ENCODE measurements around the gene ZNF860. TPM values are rescaled to one million over a fixed set of nuclear protein-coding genes. Genes with fewer than 3 reads are reported as not detected.

Gene ZNF860
- total RNA-seq, result 1 to 10 TPM; 3.7 to 4.4 TPM

DNA sequence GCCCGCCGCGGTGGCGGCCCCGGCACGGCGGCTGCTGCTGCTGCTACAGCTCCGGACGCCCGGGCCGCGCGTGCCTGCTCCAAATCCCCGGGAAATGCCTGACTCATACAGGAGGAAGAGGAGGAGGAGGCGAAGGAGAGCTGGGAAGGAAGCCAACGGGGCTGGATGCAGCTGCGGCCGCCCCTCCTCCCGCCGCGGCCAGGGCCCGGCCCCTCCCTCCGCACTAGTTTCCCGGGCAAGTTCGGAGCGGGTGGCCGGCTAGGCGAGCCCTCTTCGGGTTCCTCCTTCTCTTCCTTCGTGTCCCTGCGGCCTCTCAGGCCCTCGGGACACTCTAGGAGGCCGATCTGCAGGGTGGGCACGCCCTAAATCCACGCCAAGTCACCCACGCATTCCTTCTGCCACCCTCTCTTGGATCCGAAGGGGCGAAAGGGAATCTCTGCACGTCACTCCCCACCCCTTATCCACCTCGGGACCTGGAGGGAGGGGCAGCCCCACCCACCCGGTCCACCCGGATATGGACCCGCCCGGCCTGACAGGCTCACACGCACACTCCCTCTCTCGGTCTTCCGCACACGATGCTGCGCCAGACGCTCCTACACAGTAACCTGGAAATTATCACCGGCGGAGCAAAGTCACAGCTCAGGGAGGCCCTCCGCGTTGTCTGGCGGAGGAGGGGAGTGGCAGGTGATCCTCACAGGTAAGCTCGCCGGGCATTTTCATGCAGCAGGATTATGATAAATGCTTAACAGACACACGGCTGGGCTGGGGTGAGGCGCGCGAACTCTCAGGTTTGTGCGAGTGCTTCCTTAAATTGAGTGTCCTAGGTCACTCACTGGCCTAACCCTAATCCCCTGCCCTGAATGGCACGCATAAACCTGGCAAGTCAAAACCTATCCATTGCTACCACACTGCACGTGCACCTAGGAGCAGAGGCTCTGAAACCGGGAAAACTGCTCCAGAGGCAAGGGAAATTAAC is at the start of gene ZNF860, which contains the start of gene OSBPL10:
ZNF860 (plus strand) TSS at position 545 of the 976 bp plus-strand sequence. CDS start 7,330 bp downstream, outside the sequence.
OSBPL10 (minus strand) TSS at position 57 of the 976 bp plus-strand sequence. CDS start 83 bp downstream, outside the sequence.
- Histone ChIP-seq H3K27me3 (replicated peaks; ENCODE audit: insufficient read depth) (no peaks in the 10 kb centered on the region), H3K4me3 (peak within 1 kb of the TSS; percentile 60 to 73), H3K9me3 (no peaks in the 10 kb centered on the region), H3K36me3 (no peaks in the 10 kb centered on the region), H3K4me1 (replicated peaks) (no peaks in the 10 kb centered on the region), H3K27ac (peak within 1 kb of the TSS; percentile 81 to 83)
- peak; percentile 54 for TF ChIP-seq POLR2A (IDR thresholded peaks at IDR 0.05)
- peak; percentile 55 for TF ChIP-seq POLR2AphosphoS5 (IDR thresholded peaks at IDR 0.05)
- TF ChIP-seq, protein P1, sequence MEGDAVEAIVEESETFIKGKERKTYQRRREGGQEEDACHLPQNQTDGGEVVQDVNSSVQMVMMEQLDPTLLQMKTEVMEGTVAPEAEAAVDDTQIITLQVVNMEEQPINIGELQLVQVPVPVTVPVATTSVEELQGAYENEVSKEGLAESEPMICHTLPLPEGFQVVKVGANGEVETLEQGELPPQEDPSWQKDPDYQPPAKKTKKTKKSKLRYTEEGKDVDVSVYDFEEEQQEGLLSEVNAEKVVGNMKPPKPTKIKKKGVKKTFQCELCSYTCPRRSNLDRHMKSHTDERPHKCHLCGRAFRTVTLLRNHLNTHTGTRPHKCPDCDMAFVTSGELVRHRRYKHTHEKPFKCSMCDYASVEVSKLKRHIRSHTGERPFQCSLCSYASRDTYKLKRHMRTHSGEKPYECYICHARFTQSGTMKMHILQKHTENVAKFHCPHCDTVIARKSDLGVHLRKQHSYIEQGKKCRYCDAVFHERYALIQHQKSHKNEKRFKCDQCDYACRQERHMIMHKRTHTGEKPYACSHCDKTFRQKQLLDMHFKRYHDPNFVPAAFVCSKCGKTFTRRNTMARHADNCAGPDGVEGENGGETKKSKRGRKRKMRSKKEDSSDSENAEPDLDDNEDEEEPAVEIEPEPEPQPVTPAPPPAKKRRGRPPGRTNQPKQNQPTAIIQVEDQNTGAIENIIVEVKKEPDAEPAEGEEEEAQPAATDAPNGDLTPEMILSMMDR (IDR thresholded peaks at IDR 0.05), result peak in 2 of 4 experiments; percentile 11 to 18
- intact Hi-C loops (cut with DNase I), result loop anchor here (5.0 kb wide), 2 partner anchors 126 to 179 kb away; partner anchors contain the start of gene GPD1L
- 4% methylated on average over 59 of the region's 65 CpGs for WGBS
- DNase-seq (ENCODE audit: low spot score), result peak; percentile 88

DNA sequence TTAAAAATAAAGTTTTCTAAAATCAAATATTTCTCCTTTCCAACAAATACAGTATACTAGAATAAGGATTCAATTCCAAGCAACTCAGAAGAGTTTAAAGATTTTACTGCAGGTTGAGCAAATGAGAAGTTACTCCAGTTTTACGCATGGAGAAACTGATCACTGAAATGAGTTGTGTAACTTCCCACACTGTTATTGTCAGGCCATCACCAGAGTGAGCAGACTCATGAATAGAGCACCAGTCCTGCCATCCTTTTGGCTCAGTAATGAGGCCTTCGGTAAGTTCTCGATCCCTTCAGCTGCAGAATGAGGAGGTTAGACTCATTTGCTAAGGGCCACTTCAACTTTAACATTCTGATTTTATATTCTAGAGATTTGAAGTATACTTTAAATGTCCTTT is 48.6 kb upstream of the ZNF860 start:
- H3K27me3 ChIP-seq (replicated peaks; ENCODE audit: insufficient read depth), result no peaks in the 10 kb centered on the region
- no peak for TF ChIP-seq POLR2A (IDR thresholded peaks at IDR 0.05)
- TF ChIP-seq POLR2AphosphoS5 (IDR thresholded peaks at IDR 0.05), result no peak
- TF ChIP-seq, protein P1 (IDR thresholded peaks at IDR 0.05), result no peak
- DNase-seq (ENCODE audit: low spot score), result no peak
- H3K9me3 ChIP-seq, result no peaks in the 10 kb centered on the region
- no peak overlapping the region for H3K4me3 ChIP-seq
- H3K27ac ChIP-seq, result no peak overlapping the region
- intact Hi-C loops (cut with DNase I), result no loop called here
- WGBS, result 99% methylated on average over 3 of the region's 3 CpGs
- H3K4me1 ChIP-seq (replicated peaks), result peaks cover 3% of the 10 kb centered on the region
- H3K36me3 ChIP-seq, result no peaks in the 10 kb centered on the region

DNA sequence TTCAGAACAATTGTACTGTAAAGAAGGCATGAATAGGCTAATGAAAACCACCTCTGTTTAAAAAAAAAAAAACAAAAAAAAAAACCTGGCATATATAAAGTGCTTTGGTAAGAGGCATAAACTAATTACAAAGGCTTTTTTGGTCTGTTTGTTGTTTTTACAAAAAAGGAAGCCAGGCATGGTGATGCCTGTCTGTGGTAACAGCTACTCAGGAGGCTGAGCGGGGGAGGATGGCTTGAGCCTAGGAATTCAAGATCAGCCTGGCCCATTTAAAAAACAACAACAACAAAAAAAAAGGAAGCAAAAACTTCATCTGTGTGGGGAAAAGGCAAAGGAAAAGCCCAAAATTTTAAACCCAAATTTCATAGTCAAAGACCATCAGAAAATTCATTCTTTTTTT is 47.5 kb upstream of the ZNF860 start:
- Histone ChIP-seq H3K4me3 (no peak overlapping the region), H3K9me3 (no peaks in the 10 kb centered on the region), H3K27ac (no peak overlapping the region), H3K4me1 (replicated peaks) (peaks cover 3% of the 10 kb centered on the region), H3K36me3 (no peaks in the 10 kb centered on the region), H3K27me3 (replicated peaks; ENCODE audit: insufficient read depth) (no peaks in the 10 kb centered on the region)
- DNase-seq (ENCODE audit: low spot score), result no peak
- WGBS, result 90% methylated on average over 1 of the region's 1 CpG
- no peak for TF ChIP-seq POLR2A (IDR thresholded peaks at IDR 0.05)
- TF ChIP-seq POLR2AphosphoS5 (IDR thresholded peaks at IDR 0.05), result no peak
- TF ChIP-seq, protein P1 (IDR thresholded peaks at IDR 0.05), result no peak
- intact Hi-C loops (cut with DNase I), result no loop called here

DNA sequence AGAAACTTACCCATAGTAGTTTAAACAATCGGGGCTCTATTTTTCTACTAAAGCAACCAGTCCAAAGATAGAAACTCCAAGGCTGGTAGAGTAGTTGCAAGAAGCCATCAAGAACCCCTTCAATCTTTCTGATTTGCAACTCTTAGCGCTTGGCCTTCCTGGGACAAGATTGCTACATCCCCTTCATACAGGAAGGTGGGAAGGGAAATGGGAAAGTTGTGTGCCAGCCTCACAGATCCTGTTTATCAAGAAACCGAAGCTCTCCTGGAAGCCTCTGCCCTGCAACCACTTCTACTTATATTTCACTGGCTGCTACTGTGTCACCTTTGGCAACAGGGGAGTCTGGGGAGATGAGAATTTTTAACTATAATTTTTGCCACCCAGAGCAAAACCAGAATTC is 46.7 kb upstream of the ZNF860 start:
- TF ChIP-seq POLR2A (IDR thresholded peaks at IDR 0.05) (no peak), POLR2AphosphoS5 (IDR thresholded peaks at IDR 0.05) (no peak)
- TF ChIP-seq, protein P1 (IDR thresholded peaks at IDR 0.05), result no peak
- H3K9me3 ChIP-seq, result no peaks in the 10 kb centered on the region
- H3K36me3 ChIP-seq, result no peaks in the 10 kb centered on the region
- H3K27me3 ChIP-seq (replicated peaks; ENCODE audit: insufficient read depth), result no peaks in the 10 kb centered on the region
- no peak overlapping the region for H3K4me3 ChIP-seq
- 42% methylated on average over 3 of the region's 3 CpGs for WGBS
- H3K4me1 ChIP-seq (replicated peaks), result peaks cover 3% of the 10 kb centered on the region
- DNase-seq (ENCODE audit: low spot score), result peak; percentile 24
- intact Hi-C loops (cut with DNase I), result no loop called here
- no peak overlapping the region for H3K27ac ChIP-seq

Data from prostate gland (tissue), 2 donors.